ENCODE measurements around the gene POLE3. TPM values are rescaled to one million over a fixed set of nuclear protein-coding genes. Genes with fewer than 3 reads are reported as not detected.

Gene POLE3
- total RNA-seq, 1 experiment from 2014 or later: 64.5 TPM

GRCh38 chr9:113427629-113428028 is 17.2 kb upstream of the POLE3 start:
- no peaks in the 10 kb centered on the region for H3K36me3 ChIP-seq (ENCODE audit: low read depth)
- no peak for DNase-seq
- no peak overlapping the region for H3K4me2 ChIP-seq
- no peak overlapping the region for H2AFZ ChIP-seq
- no TSS peak for BruUV-seq (replicated peaks)
- H3K27ac ChIP-seq: no peak overlapping the region
- ChIA-PET POLR2A (ENCODE audit: unreplicated experiment) (no interaction called here), CTCF (no interaction called here)
- H3K4me1 ChIP-seq (replicated peaks; ENCODE audit: insufficient read depth): no peaks in the 10 kb centered on the region
- H3F3A ChIP-seq (ENCODE audit: insufficient read depth, low read depth): no peaks in the 10 kb centered on the region
- no peaks in the 10 kb centered on the region for H3K79me2 ChIP-seq (ENCODE audit: low read depth)
- no peaks in the 10 kb centered on the region for H3K27me3 ChIP-seq (ENCODE audit: insufficient read depth, low read depth)
- H3K4me3 ChIP-seq: no peak overlapping the region
- H3K9me3 ChIP-seq (ENCODE audit: insufficient read depth, low read depth): no peaks in the 10 kb centered on the region
- intact Hi-C loops (cut with micrococcal nuclease; ENCODE audit: unreplicated experiment): no loop called here
- TF ChIP-seq EZH2 (IDR thresholded peaks at IDR 0.05; ENCODE audit: low read depth) (no peak), CTCF (conservative IDR thresholded peaks at IDR 0.05) (no peak)
- no peaks in the 10 kb centered on the region for H3K9me2 ChIP-seq (ENCODE audit: insufficient read depth)
- H4K20me1 ChIP-seq (ENCODE audit: insufficient read depth): no peaks in the 10 kb centered on the region

- TF ChIP-seq EZH2 (IDR thresholded peaks at IDR 0.05; ENCODE audit: low read depth) (no peak), CTCF (conservative IDR thresholded peaks at IDR 0.05) (no peak)
- intact Hi-C loops (cut with micrococcal nuclease; ENCODE audit: unreplicated experiment): no loop called here
- Histone ChIP-seq H3F3A (ENCODE audit: insufficient read depth, low read depth) (no peaks in the 10 kb centered on the region), H3K79me2 (ENCODE audit: low read depth) (no peaks in the 10 kb centered on the region), H3K27ac (no peak overlapping the region), H3K4me3 (no peak overlapping the region), H3K9me2 (ENCODE audit: insufficient read depth) (no peaks in the 10 kb centered on the region), H3K27me3 (ENCODE audit: insufficient read depth, low read depth) (no peaks in the 10 kb centered on the region), H3K9me3 (ENCODE audit: insufficient read depth, low read depth) (no peaks in the 10 kb centered on the region), H2AFZ (no peak overlapping the region), H3K4me2 (no peak overlapping the region), H3K4me1 (replicated peaks; ENCODE audit: insufficient read depth) (no peaks in the 10 kb centered on the region), H4K20me1 (ENCODE audit: insufficient read depth) (no peaks in the 10 kb centered on the region), H3K36me3 (ENCODE audit: low read depth) (no peaks in the 10 kb centered on the region)
- no TSS peak for BruUV-seq (replicated peaks)
- ChIA-PET POLR2A (ENCODE audit: unreplicated experiment) (no interaction called here), CTCF (interaction anchor here (0.6 kb wide), 1 partner anchor 393 kb away, joined by 12 read pairs; no protein-coding TSS in a partner anchor)
- DNase-seq: no peak
Observed at GRCh38 chr9:113426701-113427100, 16.2 kb upstream of the POLE3 start.

GRCh38 chr9:113425072-113425471 is 14.6 kb upstream of the POLE3 start:
- no peak overlapping the region for H3K4me3 ChIP-seq
- no peaks in the 10 kb centered on the region for H4K20me1 ChIP-seq (ENCODE audit: insufficient read depth)
- no peaks in the 10 kb centered on the region for H3K27me3 ChIP-seq (ENCODE audit: insufficient read depth, low read depth)
- intact Hi-C loops (cut with micrococcal nuclease; ENCODE audit: unreplicated experiment): no loop called here
- no peak for DNase-seq
- H3K79me2 ChIP-seq (ENCODE audit: low read depth): no peaks in the 10 kb centered on the region
- TF ChIP-seq EZH2 (IDR thresholded peaks at IDR 0.05; ENCODE audit: low read depth) (no peak), CTCF (conservative IDR thresholded peaks at IDR 0.05) (no peak)
- no peak overlapping the region for H3K4me2 ChIP-seq
- H3F3A ChIP-seq (ENCODE audit: insufficient read depth, low read depth): no peaks in the 10 kb centered on the region
- H3K4me1 ChIP-seq (replicated peaks; ENCODE audit: insufficient read depth): no peaks in the 10 kb centered on the region
- H3K27ac ChIP-seq: no peak overlapping the region
- no peaks in the 10 kb centered on the region for H3K9me3 ChIP-seq (ENCODE audit: insufficient read depth, low read depth)
- ChIA-PET POLR2A (ENCODE audit: unreplicated experiment) (no interaction called here), CTCF (no interaction called here)
- H3K36me3 ChIP-seq (ENCODE audit: low read depth): no peaks in the 10 kb centered on the region
- BruUV-seq (replicated peaks): no TSS peak
- no peak overlapping the region for H2AFZ ChIP-seq
- no peaks in the 10 kb centered on the region for H3K9me2 ChIP-seq (ENCODE audit: insufficient read depth)

Data from PC-9 (cell line).